ENCODE results near the gene GDPD3.

The GDPD3 gene

DNA sequence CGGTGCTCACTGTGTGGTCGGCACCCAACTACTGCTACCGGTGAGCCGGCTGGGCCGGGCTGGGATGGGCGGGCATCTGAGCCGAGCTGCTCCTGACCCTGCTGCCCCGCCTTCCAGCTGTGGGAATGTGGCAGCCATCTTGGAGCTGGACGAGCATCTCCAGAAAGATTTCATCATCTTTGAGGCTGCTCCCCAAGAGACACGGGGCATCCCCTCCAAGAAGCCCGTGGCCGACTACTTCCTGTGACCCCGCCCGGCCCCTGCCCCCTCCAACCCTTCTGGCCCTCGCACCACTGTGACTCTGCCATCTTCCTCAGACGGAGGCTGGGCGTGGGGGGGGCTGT, 28.5 kb downstream of the GDPD3 start:
- TF ChIP-seq, protein P1, sequence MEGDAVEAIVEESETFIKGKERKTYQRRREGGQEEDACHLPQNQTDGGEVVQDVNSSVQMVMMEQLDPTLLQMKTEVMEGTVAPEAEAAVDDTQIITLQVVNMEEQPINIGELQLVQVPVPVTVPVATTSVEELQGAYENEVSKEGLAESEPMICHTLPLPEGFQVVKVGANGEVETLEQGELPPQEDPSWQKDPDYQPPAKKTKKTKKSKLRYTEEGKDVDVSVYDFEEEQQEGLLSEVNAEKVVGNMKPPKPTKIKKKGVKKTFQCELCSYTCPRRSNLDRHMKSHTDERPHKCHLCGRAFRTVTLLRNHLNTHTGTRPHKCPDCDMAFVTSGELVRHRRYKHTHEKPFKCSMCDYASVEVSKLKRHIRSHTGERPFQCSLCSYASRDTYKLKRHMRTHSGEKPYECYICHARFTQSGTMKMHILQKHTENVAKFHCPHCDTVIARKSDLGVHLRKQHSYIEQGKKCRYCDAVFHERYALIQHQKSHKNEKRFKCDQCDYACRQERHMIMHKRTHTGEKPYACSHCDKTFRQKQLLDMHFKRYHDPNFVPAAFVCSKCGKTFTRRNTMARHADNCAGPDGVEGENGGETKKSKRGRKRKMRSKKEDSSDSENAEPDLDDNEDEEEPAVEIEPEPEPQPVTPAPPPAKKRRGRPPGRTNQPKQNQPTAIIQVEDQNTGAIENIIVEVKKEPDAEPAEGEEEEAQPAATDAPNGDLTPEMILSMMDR (IDR thresholded peaks at IDR 0.05; ENCODE audit: insufficient read depth, missing control alignments) = no peak
- DNase-seq (ENCODE audit: insufficient read length, low spot score) = no peak
- FAIRE-seq = no peak

DNA sequence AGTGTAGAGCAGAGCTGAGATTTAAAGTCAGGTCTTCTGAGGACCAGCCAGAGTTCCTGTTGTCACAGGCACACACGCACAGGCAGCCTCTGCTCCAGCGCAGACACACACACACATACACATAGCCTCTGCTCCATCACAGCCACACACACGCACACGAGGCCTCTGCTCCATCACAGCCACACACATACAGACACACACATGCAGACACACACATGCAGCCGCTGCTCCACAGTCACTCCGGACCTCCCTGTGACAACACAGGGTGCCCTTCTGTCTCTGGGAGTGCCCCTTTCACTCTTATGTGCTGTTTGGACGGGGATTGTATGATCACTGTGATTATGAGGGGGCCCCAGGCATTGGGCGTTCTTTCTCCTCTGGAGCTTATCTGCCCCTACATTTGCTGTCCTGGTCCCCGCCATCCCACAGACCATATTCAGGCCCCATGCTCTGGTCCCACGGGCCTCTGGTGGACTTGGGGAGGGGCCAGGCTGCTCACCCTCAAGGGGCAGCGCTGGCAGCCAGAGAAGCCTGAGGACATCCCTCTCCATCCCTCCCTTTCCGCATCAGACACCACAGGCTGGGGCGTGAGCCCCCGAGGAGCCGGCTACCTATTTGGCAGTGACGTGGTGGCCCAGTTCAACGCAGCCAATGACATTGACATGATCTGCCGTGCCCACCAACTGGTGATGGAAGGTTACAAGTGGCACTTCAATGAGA, 29.1 kb downstream of the GDPD3 start:
- no peak for DNase-seq (ENCODE audit: insufficient read length, low spot score)
- FAIRE-seq = no peak
- TF ChIP-seq, protein P1 (IDR thresholded peaks at IDR 0.05; ENCODE audit: insufficient read depth, missing control alignments) = no peak

DNA sequence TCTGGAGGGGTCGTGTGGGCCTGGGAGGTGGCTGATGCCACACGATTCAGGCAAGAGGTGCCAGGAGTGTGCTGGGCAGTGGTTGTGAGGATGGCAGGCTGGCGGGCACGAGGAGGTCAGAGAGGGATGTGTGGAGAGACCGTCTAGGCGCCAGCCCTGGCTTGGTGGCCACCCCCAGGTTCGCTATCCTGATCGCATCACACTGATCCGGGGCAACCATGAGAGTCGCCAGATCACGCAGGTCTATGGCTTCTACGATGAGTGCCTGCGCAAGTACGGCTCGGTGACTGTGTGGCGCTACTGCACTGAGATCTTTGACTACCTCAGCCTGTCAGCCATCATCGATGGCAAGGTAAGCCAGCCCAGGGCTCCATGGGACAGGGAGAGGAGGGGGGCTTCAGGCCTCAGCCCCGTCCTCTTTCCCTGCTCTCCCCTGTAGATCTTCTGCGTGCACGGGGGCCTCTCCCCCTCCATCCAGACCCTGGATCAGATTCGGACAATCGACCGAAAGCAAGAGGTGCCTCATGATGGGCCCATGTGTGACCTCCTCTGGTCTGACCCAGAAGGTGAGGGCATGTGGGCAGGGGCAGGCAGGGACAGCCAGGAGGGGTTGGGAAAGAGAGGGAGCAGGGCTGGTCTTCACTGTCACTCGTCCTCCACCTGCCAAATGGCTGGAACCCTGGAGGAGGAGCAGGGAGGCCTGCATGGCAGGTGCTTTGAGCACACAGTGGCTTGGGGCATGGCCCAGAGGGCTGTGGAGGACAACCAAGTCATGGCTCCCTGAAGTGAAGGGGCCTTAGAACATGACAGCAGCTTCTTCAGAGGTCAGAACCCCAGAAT, 29.9 kb downstream of the GDPD3 start:
- no peak for DNase-seq (ENCODE audit: insufficient read length, low spot score)
- no peak for FAIRE-seq
- TF ChIP-seq, protein P1 (IDR thresholded peaks at IDR 0.05; ENCODE audit: insufficient read depth, missing control alignments) = no peak

DNA sequence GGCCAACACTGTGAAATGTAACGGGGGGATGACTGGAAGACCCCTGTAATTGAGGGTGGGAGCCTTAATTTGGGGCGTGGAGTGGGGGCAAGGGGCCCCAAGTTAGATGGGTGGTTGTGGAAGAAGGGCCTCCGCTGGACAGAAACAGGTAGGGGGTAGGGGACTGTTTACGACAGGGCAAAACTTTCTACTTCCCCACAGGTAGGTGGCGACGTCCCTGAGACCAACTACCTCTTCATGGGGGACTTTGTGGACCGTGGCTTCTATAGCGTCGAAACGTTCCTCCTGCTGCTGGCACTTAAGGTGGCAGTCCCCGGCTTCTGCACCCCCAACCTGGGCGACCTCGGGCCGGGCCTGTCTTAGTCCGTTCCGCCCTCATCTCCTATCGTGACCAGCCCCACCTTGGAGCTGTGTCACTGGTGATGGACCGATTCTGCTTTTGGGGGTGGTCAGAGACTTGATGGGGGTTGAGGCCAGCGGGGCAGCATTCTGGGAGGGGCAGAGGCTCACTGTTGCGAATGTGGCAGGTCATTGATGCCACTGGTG, 30.7 kb downstream of the GDPD3 start:
- FAIRE-seq (no peak), DNase-seq (ENCODE audit: insufficient read length, low spot score) (no peak)
- TF ChIP-seq, protein P1 (IDR thresholded peaks at IDR 0.05; ENCODE audit: insufficient read depth, missing control alignments) = no peak

DNA sequence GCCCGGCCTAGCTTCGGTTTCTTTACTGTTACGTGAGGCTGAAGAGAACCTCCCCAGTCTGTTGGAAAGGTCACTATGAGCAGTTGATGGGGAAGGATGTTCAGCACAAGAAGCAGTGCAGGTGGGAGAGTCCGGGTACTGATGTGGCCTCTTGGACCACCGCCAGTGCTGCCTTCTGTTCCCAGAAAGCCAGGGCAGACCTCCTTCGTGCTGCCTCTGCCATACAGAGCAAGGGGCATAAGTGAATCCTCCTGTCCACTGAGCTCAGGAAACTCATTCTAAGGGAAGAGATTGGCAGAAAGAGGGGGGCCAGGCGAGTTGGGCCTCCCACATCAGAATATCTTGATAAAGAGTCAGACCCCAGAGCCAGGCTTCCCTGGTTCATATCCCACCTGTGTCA, 33.9 kb downstream of the GDPD3 start:
- TF ChIP-seq, protein P1 (IDR thresholded peaks at IDR 0.05; ENCODE audit: insufficient read depth, missing control alignments) = no peak
- FAIRE-seq = no peak
- DNase-seq (ENCODE audit: insufficient read length, low spot score) = no peak

DNA sequence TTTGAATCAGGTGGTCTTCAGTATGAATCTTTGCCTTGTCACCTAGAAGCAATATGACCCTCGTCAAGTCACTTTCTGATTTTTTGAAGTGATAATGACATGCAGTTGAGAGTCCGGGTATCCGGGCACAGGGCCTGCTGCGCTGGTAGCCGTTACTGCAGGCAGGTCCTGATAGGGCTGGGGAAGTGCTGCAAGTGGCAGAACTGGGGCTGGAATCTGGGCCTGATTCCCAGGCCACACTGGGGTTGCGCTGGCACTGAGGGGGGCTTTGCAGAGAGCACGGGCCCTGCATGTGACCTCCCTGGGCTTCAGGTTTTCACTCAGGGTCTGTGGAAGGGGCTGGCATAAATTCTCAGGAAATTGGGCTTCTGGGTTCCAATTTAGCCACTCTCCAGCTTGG, 34.6 kb downstream of the GDPD3 start:
- DNase-seq (ENCODE audit: insufficient read length, low spot score) = no peak
- TF ChIP-seq, protein P1 (IDR thresholded peaks at IDR 0.05; ENCODE audit: insufficient read depth, missing control alignments) = no peak
- FAIRE-seq = no peak

Measured in D721Med (cell line).